ENCODE measurements around the gene BAIAP2L1. TPM values are rescaled to one million over a fixed set of nuclear protein-coding genes. Genes with fewer than 3 reads are reported as not detected.

BAIAP2L1 gene
- total and polyA plus RNA-seq, 9 of the 15 experiments (the other 6 are each of a cell fraction or from before 2014, with no cell fraction given): 4.2 to 29.8 (median 15.5) TPM

DNA sequence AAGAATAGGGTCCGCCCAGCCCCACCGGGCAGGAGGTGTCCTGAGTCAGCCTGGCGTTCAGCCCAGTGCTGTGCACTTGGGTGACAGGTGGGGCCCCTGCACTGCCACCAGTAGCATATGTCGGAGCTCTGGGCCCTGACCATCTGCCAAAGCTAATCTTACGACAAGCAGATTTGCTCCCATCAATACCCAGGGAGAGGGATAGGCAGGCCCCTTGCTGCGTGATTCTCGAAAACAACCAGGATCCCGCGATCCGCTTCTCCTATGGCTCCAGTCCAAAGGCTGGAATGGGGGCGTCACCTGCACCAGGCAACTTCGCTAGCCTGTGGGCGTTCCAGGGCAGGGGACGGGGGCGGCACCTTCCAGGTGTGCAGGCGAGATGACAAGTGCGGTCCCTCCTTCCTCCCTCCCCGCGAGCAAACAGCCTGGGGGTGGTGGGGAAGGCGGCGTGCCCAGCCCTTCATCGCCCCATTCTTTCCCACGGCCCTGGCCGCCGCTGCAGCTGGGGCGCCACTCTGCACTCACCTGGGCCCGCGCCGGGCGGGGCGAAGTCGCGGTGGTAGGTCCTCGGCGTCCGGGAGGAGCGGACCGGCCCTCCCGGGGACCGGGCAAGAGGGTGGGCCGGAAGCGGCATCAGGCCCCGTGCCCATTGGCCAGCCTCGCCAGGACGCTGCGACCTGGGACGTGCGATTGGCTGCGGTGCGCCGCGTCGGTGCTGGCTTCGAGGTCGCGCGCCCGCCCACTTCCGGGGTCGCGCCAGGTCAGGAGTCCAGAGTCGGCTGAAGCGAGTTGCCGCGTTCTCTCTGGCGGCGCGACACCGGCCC is 149.1 kb downstream of the BAIAP2L1 start, which contains the start of gene TECPR1 (continued):
- TF ChIP-seq, protein P1, sequence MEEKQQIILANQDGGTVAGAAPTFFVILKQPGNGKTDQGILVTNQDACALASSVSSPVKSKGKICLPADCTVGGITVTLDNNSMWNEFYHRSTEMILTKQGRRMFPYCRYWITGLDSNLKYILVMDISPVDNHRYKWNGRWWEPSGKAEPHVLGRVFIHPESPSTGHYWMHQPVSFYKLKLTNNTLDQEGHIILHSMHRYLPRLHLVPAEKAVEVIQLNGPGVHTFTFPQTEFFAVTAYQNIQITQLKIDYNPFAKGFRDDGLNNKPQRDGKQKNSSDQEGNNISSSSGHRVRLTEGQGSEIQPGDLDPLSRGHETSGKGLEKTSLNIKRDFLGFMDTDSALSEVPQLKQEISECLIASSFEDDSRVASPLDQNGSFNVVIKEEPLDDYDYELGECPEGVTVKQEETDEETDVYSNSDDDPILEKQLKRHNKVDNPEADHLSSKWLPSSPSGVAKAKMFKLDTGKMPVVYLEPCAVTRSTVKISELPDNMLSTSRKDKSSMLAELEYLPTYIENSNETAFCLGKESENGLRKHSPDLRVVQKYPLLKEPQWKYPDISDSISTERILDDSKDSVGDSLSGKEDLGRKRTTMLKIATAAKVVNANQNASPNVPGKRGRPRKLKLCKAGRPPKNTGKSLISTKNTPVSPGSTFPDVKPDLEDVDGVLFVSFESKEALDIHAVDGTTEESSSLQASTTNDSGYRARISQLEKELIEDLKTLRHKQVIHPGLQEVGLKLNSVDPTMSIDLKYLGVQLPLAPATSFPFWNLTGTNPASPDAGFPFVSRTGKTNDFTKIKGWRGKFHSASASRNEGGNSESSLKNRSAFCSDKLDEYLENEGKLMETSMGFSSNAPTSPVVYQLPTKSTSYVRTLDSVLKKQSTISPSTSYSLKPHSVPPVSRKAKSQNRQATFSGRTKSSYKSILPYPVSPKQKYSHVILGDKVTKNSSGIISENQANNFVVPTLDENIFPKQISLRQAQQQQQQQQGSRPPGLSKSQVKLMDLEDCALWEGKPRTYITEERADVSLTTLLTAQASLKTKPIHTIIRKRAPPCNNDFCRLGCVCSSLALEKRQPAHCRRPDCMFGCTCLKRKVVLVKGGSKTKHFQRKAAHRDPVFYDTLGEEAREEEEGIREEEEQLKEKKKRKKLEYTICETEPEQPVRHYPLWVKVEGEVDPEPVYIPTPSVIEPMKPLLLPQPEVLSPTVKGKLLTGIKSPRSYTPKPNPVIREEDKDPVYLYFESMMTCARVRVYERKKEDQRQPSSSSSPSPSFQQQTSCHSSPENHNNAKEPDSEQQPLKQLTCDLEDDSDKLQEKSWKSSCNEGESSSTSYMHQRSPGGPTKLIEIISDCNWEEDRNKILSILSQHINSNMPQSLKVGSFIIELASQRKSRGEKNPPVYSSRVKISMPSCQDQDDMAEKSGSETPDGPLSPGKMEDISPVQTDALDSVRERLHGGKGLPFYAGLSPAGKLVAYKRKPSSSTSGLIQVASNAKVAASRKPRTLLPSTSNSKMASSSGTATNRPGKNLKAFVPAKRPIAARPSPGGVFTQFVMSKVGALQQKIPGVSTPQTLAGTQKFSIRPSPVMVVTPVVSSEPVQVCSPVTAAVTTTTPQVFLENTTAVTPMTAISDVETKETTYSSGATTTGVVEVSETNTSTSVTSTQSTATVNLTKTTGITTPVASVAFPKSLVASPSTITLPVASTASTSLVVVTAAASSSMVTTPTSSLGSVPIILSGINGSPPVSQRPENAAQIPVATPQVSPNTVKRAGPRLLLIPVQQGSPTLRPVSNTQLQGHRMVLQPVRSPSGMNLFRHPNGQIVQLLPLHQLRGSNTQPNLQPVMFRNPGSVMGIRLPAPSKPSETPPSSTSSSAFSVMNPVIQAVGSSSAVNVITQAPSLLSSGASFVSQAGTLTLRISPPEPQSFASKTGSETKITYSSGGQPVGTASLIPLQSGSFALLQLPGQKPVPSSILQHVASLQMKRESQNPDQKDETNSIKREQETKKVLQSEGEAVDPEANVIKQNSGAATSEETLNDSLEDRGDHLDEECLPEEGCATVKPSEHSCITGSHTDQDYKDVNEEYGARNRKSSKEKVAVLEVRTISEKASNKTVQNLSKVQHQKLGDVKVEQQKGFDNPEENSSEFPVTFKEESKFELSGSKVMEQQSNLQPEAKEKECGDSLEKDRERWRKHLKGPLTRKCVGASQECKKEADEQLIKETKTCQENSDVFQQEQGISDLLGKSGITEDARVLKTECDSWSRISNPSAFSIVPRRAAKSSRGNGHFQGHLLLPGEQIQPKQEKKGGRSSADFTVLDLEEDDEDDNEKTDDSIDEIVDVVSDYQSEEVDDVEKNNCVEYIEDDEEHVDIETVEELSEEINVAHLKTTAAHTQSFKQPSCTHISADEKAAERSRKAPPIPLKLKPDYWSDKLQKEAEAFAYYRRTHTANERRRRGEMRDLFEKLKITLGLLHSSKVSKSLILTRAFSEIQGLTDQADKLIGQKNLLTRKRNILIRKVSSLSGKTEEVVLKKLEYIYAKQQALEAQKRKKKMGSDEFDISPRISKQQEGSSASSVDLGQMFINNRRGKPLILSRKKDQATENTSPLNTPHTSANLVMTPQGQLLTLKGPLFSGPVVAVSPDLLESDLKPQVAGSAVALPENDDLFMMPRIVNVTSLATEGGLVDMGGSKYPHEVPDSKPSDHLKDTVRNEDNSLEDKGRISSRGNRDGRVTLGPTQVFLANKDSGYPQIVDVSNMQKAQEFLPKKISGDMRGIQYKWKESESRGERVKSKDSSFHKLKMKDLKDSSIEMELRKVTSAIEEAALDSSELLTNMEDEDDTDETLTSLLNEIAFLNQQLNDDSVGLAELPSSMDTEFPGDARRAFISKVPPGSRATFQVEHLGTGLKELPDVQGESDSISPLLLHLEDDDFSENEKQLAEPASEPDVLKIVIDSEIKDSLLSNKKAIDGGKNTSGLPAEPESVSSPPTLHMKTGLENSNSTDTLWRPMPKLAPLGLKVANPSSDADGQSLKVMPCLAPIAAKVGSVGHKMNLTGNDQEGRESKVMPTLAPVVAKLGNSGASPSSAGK (IDR thresholded peaks at IDR 0.05): no peak
- TF ChIP-seq, protein P2, sequence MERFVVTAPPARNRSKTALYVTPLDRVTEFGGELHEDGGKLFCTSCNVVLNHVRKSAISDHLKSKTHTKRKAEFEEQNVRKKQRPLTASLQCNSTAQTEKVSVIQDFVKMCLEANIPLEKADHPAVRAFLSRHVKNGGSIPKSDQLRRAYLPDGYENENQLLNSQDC (CRISPR knock-in tag; IDR thresholded peaks at IDR 0.05): no peak
- TF ChIP-seq HOXB6 (CRISPR knock-in tag; IDR thresholded peaks at IDR 0.05; ENCODE audit: borderline replicate concordance) (no peak), CC2D1A (IDR thresholded peaks at IDR 0.05) (no peak), MXI1 (IDR thresholded peaks at IDR 0.05; ENCODE audit: low read depth, low read length) (no peak), KLF13 (tag; IDR thresholded peaks at IDR 0.05; ENCODE audit: borderline replicate concordance, low read depth) (no peak), ZNF354B (CRISPR knock-in tag; IDR thresholded peaks at IDR 0.05) (no peak), DDX20 (tag; IDR thresholded peaks at IDR 0.05; ENCODE audit: low read depth) (no peak), CBX8 (IDR thresholded peaks at IDR 0.05; ENCODE audit: borderline replicate concordance, extremely low read depth, low read depth, low read length, poor library complexity, severe bottlenecking) (no peak), ZNF699 (CRISPR knock-in tag; IDR thresholded peaks at IDR 0.05; ENCODE audit: insufficient replicate concordance) (no peak), ETV6 (IDR thresholded peaks at IDR 0.05; ENCODE audit: borderline replicate concordance in 1 of 2, low read depth in 2 of 2, low read length in 1 of 2) (no peak), ETV6 (CRISPR knock-in tag; IDR thresholded peaks at IDR 0.05; ENCODE audit: borderline replicate concordance) (no peak), FOXK1 (CRISPR knock-in tag; IDR thresholded peaks at IDR 0.05; ENCODE audit: borderline replicate concordance) (no peak)
- TF ChIP-seq, protein P3, sequence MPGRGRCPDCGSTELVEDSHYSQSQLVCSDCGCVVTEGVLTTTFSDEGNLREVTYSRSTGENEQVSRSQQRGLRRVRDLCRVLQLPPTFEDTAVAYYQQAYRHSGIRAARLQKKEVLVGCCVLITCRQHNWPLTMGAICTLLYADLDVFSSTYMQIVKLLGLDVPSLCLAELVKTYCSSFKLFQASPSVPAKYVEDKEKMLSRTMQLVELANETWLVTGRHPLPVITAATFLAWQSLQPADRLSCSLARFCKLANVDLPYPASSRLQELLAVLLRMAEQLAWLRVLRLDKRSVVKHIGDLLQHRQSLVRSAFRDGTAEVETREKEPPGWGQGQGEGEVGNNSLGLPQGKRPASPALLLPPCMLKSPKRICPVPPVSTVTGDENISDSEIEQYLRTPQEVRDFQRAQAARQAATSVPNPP (IDR thresholded peaks at IDR 0.05; ENCODE audit: borderline replicate concordance, insufficient read depth, insufficient read length): no peak
